Loucy (cell line): ENCODE data around the gene TYW5.

Experiments
- H2AFZ ChIP-seq: fragments of 200-600 bp; sonication (generic); 2 replicates; pipeline ENCODE4 v1.6.0; 2016; ENCODE audit warnings: antibody characterized with exemption, mild to moderate bottlenecking, low read length, moderate library complexity
- H3F3A ChIP-seq: fragments of 200-600 bp; 2 replicates; pipeline ENCODE4 v1.6.0; 2016; ENCODE audit warnings: antibody characterized with exemption, low read depth, mild to moderate bottlenecking
- H3K27me3 ChIP-seq: fragments of 200-600 bp; sonication (generic); 2 replicates; pipeline ENCODE4 v1.6.1; 2014; ENCODE audit warnings: low read length, mild to moderate bottlenecking; ENCODE audit not compliant: insufficient read depth, poor library complexity, severe bottlenecking
- H3K36me3 ChIP-seq: fragments of 200-600 bp; sonication (generic); 2 replicates; pipeline ENCODE4 v1.6.1; 2016; ENCODE audit warnings: low read length; ENCODE audit not compliant: insufficient read depth
- H3K4me1 ChIP-seq: fragments of 200-600 bp; sonication (generic); 2 replicates; pipeline ENCODE4 v1.5.1; 2014; ENCODE audit warnings: low read length, mild to moderate bottlenecking; ENCODE audit not compliant: insufficient read depth, poor library complexity, severe bottlenecking
- H3K4me2 ChIP-seq: fragments of 200-600 bp; sonication (generic); 2 replicates; pipeline ENCODE4 v1.6.0; 2014; ENCODE audit warnings: antibody characterized with exemption, low read length, low read depth, mild to moderate bottlenecking; ENCODE audit not compliant: poor library complexity, severe bottlenecking
- H3K4me3 ChIP-seq: fragments of 200-600 bp; sonication (generic); 2 replicates; pipeline ENCODE4 v1.5.1; 2014; ENCODE audit warnings: low read length, mild to moderate bottlenecking, mixed read lengths; ENCODE audit not compliant: poor library complexity, severe bottlenecking
- H3K79me2 ChIP-seq: fragments of 200-600 bp; sonication (generic); 2 replicates; pipeline ENCODE4 v1.6.1; 2014; ENCODE audit warnings: low read length; ENCODE audit not compliant: insufficient read depth
- H3K9ac ChIP-seq: fragments of 200-600 bp; sonication (generic); 2 replicates; pipeline ENCODE4 v1.6.0; 2014; ENCODE audit warnings: mild to moderate bottlenecking, low read depth, low read length, moderate library complexity; ENCODE audit not compliant: poor library complexity, severe bottlenecking
- H3K9me2 ChIP-seq: fragments of 200-600 bp; sonication (generic); replicated peaks from 2 replicates; pipeline ENCODE4 v1.6.1; 2016; ENCODE audit warnings: low read depth, low read length, mixed read lengths
- H3K9me3 ChIP-seq: fragments of 200-600 bp; sonication (generic); 2 replicates; pipeline ENCODE4 v1.6.1; 2014; ENCODE audit warnings: mild to moderate bottlenecking, antibody characterized with exemption, low read length, low read depth; ENCODE audit not compliant: insufficient read depth
- H4K20me1 ChIP-seq: fragments of 200-600 bp; sonication (generic); 2 replicates; pipeline ENCODE4 v1.6.0; 2014; ENCODE audit warnings: antibody characterized with exemption, low read length, mild to moderate bottlenecking; ENCODE audit not compliant: insufficient read depth, poor library complexity, severe bottlenecking
- EZH2phosphoT487 ChIP-seq: fragments of 200-600 bp; IDR thresholded peaks from 2 replicates; pipeline ENCODE4 v1.6.1; 2018; ENCODE audit warnings: antibody characterized with exemption, mild to moderate bottlenecking, moderate library complexity, borderline replicate concordance
- TF ChIP-seq, protein P1 (sequence below): fragments of 200-600 bp; sonication (generic); conservative IDR thresholded peaks from 2 replicates; pipeline ENCODE4 v1.5.1; 2014; ENCODE audit warnings: mild to moderate bottlenecking, antibody characterized with exemption, low read length

TYW5 gene

DNA sequence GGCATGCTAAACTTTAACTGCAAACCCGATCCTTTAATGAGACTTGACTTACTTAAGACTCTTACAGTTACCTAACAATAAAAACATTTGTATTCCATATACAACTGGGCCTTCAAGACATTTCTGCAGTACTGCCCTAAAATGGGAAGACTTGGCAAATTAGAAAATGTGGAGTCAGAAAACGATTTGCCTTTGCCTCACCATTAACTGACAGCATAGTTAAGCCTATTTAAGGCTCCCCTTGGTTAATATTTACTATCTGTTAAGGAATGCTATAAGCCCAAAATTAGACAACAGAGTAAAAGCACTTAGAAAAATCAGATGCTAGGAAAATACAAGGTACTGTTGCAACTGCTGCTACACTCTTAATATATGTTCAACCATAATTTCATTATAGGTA is 18.7 kb downstream of the TYW5 start:
- H3F3A ChIP-seq: no peaks in the 10 kb centered on the region
- no peak overlapping the region for H2AFZ ChIP-seq
- H3K9me2 ChIP-seq: no peaks in the 10 kb centered on the region
- H3K4me3 ChIP-seq: no peak overlapping the region
- no peaks in the 10 kb centered on the region for H3K9me3 ChIP-seq
- no peak overlapping the region for H3K4me2 ChIP-seq
- H4K20me1 ChIP-seq: no peaks in the 10 kb centered on the region
- no peak for TF ChIP-seq EZH2phosphoT487
- TF ChIP-seq, protein P1, sequence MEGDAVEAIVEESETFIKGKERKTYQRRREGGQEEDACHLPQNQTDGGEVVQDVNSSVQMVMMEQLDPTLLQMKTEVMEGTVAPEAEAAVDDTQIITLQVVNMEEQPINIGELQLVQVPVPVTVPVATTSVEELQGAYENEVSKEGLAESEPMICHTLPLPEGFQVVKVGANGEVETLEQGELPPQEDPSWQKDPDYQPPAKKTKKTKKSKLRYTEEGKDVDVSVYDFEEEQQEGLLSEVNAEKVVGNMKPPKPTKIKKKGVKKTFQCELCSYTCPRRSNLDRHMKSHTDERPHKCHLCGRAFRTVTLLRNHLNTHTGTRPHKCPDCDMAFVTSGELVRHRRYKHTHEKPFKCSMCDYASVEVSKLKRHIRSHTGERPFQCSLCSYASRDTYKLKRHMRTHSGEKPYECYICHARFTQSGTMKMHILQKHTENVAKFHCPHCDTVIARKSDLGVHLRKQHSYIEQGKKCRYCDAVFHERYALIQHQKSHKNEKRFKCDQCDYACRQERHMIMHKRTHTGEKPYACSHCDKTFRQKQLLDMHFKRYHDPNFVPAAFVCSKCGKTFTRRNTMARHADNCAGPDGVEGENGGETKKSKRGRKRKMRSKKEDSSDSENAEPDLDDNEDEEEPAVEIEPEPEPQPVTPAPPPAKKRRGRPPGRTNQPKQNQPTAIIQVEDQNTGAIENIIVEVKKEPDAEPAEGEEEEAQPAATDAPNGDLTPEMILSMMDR: no peak
- no peaks in the 10 kb centered on the region for H3K27me3 ChIP-seq
- H3K9ac ChIP-seq: no peak overlapping the region
- peaks cover 50% of the 10 kb centered on the region; the same call in 1 of the 2 replicates for H3K36me3 ChIP-seq
- H3K79me2 ChIP-seq: no peaks in the 10 kb centered on the region
- H3K4me1 ChIP-seq: no peaks in the 10 kb centered on the region

DNA sequence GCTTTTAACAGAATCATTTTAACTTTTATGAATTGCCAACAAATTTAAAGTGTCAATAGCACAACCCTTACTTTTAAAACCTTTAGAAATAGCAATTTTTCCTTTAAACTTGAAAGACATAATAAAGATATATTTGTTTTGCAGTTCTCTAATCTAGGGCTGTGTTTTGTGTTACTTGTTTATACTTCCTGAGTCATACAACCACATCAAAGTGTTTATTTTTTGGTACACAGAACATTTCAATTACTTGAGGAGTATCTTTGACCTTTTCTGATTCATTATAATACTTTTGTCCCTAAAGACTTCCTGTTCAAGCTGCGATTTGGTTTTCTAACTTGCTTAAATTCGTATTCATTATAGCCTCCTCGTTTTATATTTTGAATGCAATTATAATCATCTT is 21.8 kb downstream of the TYW5 start:
- no peak for TF ChIP-seq EZH2phosphoT487
- TF ChIP-seq, protein P1: no peak
- H3K36me3 ChIP-seq: peaks cover 53% of the 10 kb centered on the region; the same call in 1 of the 2 replicates
- H3K27me3 ChIP-seq: no peaks in the 10 kb centered on the region
- H3K9me3 ChIP-seq: no peaks in the 10 kb centered on the region
- no peak overlapping the region for H3K4me3 ChIP-seq
- no peak overlapping the region for H3K4me2 ChIP-seq
- H3F3A ChIP-seq: no peaks in the 10 kb centered on the region; the same call in 1 of the 2 replicates
- no peak overlapping the region for H2AFZ ChIP-seq
- no peaks in the 10 kb centered on the region for H3K9me2 ChIP-seq
- no peaks in the 10 kb centered on the region for H3K4me1 ChIP-seq
- peaks cover 3% of the 10 kb centered on the region for H4K20me1 ChIP-seq
- H3K9ac ChIP-seq: no peak overlapping the region
- no peaks in the 10 kb centered on the region for H3K79me2 ChIP-seq

DNA sequence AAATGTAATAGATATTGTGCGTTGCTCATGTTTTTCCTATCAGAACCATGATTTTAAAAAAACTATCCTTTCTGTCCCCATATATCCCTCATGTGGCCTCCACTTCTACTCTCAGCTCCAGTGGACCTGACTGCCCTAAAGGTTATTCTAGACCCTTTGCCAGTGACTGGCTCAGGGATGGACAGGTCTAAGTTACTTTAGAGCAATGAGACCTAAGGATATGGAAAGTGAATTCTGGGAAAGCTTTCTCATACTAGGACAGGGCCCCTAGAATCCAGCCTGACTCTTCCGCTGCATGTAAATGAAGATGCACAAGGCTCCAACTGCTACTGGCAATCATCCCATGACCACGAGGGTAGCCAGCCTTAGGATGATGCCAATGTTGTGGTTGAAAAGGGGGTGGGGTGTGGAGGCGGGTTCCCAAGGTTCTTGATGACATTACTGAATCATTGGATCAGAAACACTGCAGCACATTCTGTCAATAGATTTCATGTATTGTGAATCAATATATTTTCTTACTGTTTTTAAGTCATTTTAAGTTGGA is 22.9 kb downstream of the TYW5 start:
- TF ChIP-seq EZH2phosphoT487: no peak
- TF ChIP-seq, protein P1: no peak
- H3K36me3 ChIP-seq: peaks cover 47% of the 10 kb centered on the region; the same call in 1 of the 2 replicates

More for the DNA sequence above, 22.9 kb downstream of the TYW5 start:
- peaks cover 3% of the 10 kb centered on the region; the same call in 1 of the 2 replicates for H3K79me2 ChIP-seq
- H3K4me1 ChIP-seq: no peaks in the 10 kb centered on the region
- H3K4me3 ChIP-seq: no peak overlapping the region
- H3K27me3 ChIP-seq: no peaks in the 10 kb centered on the region
- no peak overlapping the region for H3K4me2 ChIP-seq
- no peak overlapping the region for H2AFZ ChIP-seq
- H3K9me3 ChIP-seq: no peaks in the 10 kb centered on the region
- no peak overlapping the region for H3K9ac ChIP-seq
- H4K20me1 ChIP-seq: peaks cover 6% of the 10 kb centered on the region
- H3F3A ChIP-seq: no peaks in the 10 kb centered on the region; the same call in 1 of the 2 replicates
- no peaks in the 10 kb centered on the region for H3K9me2 ChIP-seq
